ENCODE results near the gene CLDN6.

Gene CLDN6

GRCh38 chr16:3038256-3038655 is 20.3 kb upstream of the CLDN6 start:
- peaks cover 59 to 62% of the 10 kb centered on the region in 2 experiments for H3K4me1 ChIP-seq (ENCODE audit: control insufficient read depth in 1 of 2, insufficient read depth in 1 of 2, low read depth in 1 of 2, low read length in 1 of 2)
- TF ChIP-seq, protein P1, sequence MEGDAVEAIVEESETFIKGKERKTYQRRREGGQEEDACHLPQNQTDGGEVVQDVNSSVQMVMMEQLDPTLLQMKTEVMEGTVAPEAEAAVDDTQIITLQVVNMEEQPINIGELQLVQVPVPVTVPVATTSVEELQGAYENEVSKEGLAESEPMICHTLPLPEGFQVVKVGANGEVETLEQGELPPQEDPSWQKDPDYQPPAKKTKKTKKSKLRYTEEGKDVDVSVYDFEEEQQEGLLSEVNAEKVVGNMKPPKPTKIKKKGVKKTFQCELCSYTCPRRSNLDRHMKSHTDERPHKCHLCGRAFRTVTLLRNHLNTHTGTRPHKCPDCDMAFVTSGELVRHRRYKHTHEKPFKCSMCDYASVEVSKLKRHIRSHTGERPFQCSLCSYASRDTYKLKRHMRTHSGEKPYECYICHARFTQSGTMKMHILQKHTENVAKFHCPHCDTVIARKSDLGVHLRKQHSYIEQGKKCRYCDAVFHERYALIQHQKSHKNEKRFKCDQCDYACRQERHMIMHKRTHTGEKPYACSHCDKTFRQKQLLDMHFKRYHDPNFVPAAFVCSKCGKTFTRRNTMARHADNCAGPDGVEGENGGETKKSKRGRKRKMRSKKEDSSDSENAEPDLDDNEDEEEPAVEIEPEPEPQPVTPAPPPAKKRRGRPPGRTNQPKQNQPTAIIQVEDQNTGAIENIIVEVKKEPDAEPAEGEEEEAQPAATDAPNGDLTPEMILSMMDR (IDR thresholded peaks at IDR 0.05): no peak
- peak overlapping the region in 1 of 2 experiments; percentile 44 for H3K4me3 ChIP-seq (ENCODE audit: low read depth in 1 of 2, low read length in 1 of 2)
- peaks cover 11% of the 10 kb centered on the region for H3K36me3 ChIP-seq
- no peaks in the 10 kb centered on the region for H3K9me3 ChIP-seq
- H3K27ac ChIP-seq: peak overlapping the region; percentile 18
- H3K27me3 ChIP-seq: peaks cover 77% of the 10 kb centered on the region

GRCh38 chr16:3036726-3037315 is 18.8 kb upstream of the CLDN6 start, which contains the start of gene BICDL2:
TSS of gene BICDL2 (minus strand) at chr16:3036944. CDS start at chr16:3035496, 1,448 bp downstream.
- H3K4me3 ChIP-seq (ENCODE audit: low read depth in 1 of 2, low read length in 1 of 2): peak within 1 kb of the TSS; percentile 54 to 69
- TF ChIP-seq, protein P1 (IDR thresholded peaks at IDR 0.05): no peak
- peak within 1 kb of the TSS; percentile 18 for H3K27ac ChIP-seq
- H3K36me3 ChIP-seq: peaks cover 11% of the 10 kb centered on the region
- peaks cover 91% of the 10 kb centered on the region for H3K27me3 ChIP-seq
- no peaks in the 10 kb centered on the region for H3K9me3 ChIP-seq
- H3K4me1 ChIP-seq (ENCODE audit: control insufficient read depth in 1 of 2, insufficient read depth in 1 of 2, low read depth in 1 of 2, low read length in 1 of 2): peaks cover 53 to 62% of the 10 kb centered on the region in 2 experiments

DNA sequence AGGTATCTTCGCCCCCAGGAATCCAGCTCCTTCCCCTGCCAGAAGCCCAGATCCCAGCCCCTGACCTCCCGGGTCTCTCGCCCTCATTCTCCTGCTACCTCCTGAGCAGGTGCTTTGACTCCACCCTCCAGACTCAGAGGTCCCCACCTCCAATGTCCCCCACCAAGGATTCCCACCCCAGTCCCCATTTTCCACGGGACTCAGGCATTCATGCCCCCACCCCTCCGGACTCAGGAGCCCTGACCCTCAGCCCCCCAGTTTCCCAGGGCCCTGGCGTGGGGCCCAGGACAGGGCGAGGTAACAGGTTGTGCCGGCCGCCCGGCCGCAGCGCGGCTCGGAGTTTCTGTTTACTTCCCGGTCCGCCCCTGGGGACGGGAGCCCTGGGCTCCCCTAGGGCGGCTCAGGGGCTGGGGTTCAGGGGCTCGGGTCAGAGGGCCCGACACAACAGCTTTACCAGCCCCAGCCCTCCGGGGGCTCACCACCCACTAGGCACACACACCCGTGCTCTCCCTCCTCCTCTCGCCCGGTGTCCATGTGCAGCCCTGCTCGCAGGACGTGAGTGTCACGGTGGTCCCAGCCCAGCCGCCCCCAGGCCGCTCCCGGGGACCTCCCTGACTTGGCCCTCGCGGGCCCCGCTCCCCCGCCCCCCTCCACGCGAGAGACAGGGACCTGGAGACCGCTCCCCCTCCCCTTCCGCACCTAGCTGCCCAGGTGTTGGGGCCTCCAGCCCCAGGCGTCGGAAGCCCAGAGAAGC is 18.2 kb upstream of the CLDN6 start:
- H3K4me3 ChIP-seq (ENCODE audit: low read depth in 1 of 2, low read length in 1 of 2): peak overlapping the region; percentile 54 to 69
- peaks cover 93% of the 10 kb centered on the region for H3K27me3 ChIP-seq
- TF ChIP-seq, protein P1 (IDR thresholded peaks at IDR 0.05): no peak
- H3K9me3 ChIP-seq: no peaks in the 10 kb centered on the region
- peak overlapping the region; percentile 13 for H3K27ac ChIP-seq
- H3K36me3 ChIP-seq: peaks cover 11% of the 10 kb centered on the region
- H3K4me1 ChIP-seq (ENCODE audit: control insufficient read depth in 1 of 2, insufficient read depth in 1 of 2, low read depth in 1 of 2, low read length in 1 of 2): peaks cover 59 to 69% of the 10 kb centered on the region in 2 experiments

GRCh38 chr16:3035289-3035971 is 17.4 kb upstream of the CLDN6 start:
- H3K9me3 ChIP-seq: no peaks in the 10 kb centered on the region
- no peak overlapping the region for H3K27ac ChIP-seq
- H3K4me3 ChIP-seq (ENCODE audit: low read depth in 1 of 2, low read length in 1 of 2): peak overlapping the region; percentile 54 to 69
- H3K4me1 ChIP-seq (ENCODE audit: control insufficient read depth in 1 of 2, insufficient read depth in 1 of 2, low read depth in 1 of 2, low read length in 1 of 2): peaks cover 59 to 75% of the 10 kb centered on the region in 2 experiments
- peaks cover 5% of the 10 kb centered on the region for H3K36me3 ChIP-seq
- TF ChIP-seq, protein P1 (IDR thresholded peaks at IDR 0.05): no peak
- peaks cover 95% of the 10 kb centered on the region for H3K27me3 ChIP-seq

DNA sequence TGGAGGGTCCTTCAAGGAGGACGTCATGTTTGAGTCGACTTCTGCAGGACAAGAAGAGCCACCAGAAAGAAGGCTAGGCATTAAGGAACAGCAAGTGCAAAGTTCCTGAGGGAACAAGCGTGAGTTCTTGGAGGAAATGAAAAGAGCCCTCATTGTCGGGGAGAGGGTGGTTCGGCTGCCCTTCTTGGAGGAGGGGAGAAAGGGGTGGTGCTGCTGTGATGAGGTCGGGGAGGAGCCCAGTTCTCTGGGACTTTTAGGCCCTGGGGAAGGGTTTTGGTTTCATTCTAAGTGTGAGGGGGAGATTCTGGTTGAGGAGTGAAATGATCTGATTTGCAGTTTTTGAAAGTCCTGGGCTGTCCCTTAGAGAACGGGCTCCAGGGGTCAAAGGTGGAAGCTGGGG is 14.6 kb upstream of the CLDN6 start:
- Histone ChIP-seq H3K4me1 (ENCODE audit: control insufficient read depth in 1 of 2, insufficient read depth in 1 of 2, low read depth in 1 of 2, low read length in 1 of 2) (peaks cover 69 to 89% of the 10 kb centered on the region in 2 experiments), H3K27ac (no peak overlapping the region), H3K27me3 (peaks cover 90% of the 10 kb centered on the region), H3K4me3 (ENCODE audit: low read depth in 1 of 2, low read length in 1 of 2) (no peak overlapping the region), H3K9me3 (no peaks in the 10 kb centered on the region), H3K36me3 (no peaks in the 10 kb centered on the region)
- TF ChIP-seq, protein P1 (IDR thresholded peaks at IDR 0.05): no peak
